Activated T-cell treated with anti-CD3 and anti-CD28 coated beads for 48 hours (primary cell): ENCODE results near the gene KRT82.
"Not testable (repeated sequence)": the region's sequence is repeated elsewhere in the genome, so short reads cannot be mapped to it uniquely, and the experiment has no call there.

Source experiments
- DNase-seq: peaks from one replicate; pipeline ENCODE4 v3.0.0-alpha.2; 2020; ENCODE audit warnings: low read depth

Gene KRT82

DNA sequence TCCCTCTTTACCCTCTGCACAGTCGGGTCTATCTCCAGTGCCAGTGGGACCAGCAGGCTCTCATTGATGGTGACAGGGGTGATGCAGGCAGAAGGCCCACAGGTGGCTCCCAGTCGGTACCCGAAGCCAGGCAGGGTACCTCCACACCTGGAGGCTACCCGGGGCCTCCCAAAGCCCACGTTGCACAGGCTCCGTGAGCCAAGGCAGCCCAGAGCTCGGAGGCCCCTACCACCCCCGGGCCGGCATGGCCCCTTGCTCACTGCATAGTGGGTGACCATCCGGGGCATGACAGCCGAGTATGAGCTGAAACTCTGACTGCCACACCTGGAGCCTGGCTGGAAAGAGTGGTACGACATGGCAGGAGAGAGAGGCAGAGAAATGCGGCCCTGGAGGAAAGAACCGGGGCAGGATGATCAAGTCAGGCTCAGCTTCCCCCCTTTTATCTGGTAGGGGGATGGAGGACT, at the start of gene KRT82:
Gene KRT82 (minus strand): TSS at position 414 of the 464 bp plus-strand sequence. CDS start 58 bp downstream, at position 356.
- no peak for DNase-seq

DNA sequence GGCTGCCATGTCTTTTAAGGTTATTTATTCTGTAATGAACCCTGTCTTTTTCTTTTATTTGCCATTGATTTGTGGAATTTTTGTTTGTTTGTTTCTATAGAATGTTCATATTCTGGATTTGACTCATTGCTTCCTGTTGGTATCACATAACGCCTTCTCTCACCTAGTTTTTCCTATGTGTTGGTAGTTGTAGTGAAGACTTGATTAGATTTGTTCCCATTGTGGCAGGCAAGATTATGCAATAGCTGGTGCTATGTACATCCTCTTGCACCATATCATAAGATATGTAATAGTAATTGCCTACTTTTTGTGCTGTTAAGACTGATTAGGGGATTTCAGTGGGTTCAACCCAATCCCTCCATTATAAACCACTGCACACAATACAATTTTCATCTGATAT, 49.7 kb upstream of the KRT82 start:
- DNase-seq, result no peak

DNA sequence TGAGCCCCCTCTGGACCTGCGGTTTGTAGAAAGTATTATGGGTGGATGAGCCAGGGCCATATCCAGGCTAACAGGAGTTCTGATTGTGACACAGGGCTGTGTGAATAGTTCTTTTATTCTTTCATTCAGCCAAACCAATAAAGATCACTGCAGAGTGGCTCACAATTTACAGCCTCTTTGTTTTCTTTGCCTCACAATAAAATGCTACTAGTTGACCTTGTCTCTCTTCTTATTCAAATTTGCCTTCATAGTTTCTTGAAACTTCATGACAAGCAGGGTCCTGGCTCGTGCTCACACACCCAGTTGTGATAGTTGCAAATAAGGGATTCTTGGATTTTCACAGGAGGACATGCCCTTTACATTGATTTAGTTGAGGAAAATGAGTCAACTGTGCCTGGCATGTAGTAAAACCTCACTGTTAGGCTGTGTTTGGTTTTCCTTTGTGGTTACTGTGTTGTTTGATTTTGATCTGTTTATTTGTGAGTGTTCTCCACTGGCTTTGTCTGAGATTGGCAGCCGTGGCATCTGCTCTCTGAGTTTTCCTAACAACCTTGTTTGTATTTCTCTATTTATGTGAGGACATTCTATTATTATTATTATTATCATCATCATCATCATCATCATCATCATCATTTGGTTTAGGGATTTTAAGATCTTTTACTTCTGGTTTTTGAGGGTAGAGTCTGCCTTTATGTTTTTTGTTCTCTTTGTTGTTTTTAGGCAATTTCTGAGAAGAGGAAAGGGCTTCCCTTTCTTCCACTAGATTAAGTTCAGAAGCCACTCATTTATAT, 48.5 kb upstream of the KRT82 start:
- no peak for DNase-seq

DNA sequence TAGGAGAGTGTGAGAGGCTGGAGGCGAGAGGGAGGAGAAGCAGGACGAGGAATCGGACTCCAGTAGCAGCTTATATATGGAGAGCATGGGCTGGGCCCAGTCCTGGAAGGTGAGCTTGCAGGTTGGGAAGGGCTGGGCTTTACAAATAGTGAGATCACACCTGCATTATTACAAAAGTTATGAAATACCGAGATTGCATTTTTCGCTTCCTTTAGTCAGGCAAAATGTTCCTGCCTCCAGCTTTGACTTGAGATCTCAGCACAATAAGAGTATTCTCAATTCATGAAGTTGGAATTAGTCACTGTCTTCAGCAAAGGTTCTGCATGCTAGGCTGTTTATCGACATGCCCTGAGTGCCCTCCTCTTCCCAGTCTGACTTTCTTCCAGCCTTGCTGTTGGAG, 46.0 kb upstream of the KRT82 start, which contains the start of gene KRT6B:
Gene KRT6B (minus strand): TSS at position 46 of the 400 bp plus-strand sequence. CDS start 68 bp downstream, outside the sequence.
- no peak for DNase-seq

DNA sequence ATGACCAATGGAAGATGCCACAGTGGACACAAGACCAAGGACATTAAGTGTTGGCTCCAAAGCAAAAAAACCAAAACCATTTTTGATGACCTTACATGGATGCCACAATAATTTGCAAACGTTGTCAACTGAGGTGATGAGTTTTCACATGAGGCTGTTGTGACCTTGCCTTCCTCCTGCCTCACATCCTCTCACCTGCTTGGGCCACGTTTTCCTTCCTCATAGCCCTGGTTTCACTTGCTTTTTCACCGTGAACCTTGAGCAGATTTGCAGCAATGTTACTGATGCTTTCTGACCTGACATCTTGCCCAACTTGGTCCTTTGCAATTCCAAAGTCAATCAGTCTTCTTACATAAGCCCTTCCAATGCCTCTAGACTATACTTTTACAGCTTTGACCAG, 42.1 kb upstream of the KRT82 start:
- DNase-seq, result no peak

- DNase-seq, result not testable (repeated sequence)
Observed at GRCh38 chr12:52447196-52447595, 41.1 kb upstream of the KRT82 start.

DNA sequence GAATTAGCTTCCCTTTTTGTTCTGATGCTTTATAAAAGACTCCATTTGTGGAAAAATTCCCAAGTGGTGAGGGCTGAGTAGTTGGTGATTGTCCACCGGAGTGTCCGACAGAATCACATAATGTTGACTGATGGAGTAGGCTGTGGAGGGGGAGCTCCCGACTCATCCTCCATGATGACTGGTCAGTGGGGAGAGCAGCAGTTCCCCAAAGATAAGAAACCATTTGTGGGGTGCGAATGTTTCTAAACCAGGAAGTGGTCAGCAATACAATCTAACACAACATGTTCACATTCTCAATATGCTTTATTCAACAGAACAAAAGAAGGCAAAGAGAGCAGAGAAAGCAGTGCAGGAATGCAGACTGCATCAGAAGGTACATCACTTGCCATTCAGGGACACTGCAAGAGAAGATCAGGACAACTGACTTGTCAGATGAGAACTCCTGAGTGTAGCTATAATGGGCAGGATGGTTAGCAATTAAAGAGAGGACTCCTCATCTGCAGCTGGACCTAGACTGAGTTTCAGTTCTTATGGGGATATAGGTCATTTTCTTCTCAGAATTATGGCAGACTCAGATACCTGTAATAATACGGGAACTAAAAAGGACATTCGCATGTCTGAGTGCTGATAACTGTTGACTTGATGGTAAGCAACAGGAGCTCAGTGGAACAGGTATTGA, 40.4 kb upstream of the KRT82 start:
- DNase-seq, result no peak

- DNase-seq, result no peak
Observed at GRCh38 chr12:52445876-52446275, 39.7 kb upstream of the KRT82 start.

GRCh38 chr12:52444647-52445595, 38.8 kb upstream of the KRT82 start:
- no peak for DNase-seq

- DNase-seq, result no peak
Observed at GRCh38 chr12:52443966-52444365, 37.8 kb upstream of the KRT82 start.

- DNase-seq, result no peak
Observed at GRCh38 chr12:52442600-52443061, 36.5 kb upstream of the KRT82 start.

DNA sequence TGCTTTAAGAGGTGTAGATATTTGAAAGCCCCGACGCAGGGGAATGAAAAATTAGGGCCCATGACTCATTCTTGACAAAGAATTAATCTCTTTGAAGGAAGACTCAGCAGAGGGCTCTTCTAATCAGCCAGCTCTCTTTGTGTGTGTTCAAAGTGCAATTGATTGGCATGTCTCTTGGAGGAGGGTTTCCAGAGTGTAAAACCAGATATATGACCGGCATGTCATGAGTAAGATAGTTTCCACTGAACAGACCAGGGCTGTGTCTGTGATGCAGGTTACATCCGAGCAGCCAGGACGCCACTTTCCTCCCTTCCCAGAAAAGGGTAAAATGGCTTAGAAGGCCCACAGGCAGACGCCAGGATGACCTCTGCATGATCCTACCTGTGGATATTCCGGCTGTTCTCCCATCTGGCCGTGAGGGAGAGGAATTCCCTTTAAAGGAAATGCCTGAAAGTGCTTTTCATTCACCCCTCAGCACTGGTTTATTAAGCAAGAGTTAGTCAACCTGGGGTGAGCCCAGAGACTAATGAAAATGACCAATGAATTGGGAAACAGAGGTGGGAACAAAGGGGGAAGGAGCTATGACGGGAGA, 35.3 kb upstream of the KRT82 start:
- DNase-seq, result no peak

- no peak for DNase-seq
Observed at GRCh38 chr12:52440821-52441319, 34.7 kb upstream of the KRT82 start.

DNA sequence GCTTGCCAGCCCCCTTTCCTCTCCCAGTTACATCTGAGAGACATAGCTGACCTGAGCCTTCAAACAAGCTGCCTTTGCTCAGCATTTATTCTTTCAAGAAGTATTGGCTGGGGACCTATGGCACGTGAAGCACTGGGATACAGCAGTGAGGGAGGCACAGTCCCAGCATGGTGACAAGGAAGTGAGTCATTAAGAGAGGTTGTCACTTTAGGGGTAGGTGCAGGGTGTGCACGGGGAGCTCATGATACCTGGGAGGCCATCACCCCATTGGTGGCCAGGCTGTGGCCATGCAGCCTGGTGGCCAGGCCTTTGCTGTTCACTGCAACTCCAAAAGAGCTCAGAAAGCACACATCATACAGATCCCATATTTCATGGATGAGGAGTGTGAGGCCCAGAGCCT, 33.7 kb upstream of the KRT82 start:
- DNase-seq, result no peak

- DNase-seq, result no peak
Observed at GRCh38 chr12:52439420-52439819, 33.3 kb upstream of the KRT82 start.

GRCh38 chr12:52438305-52439301, 32.5 kb upstream of the KRT82 start:
- DNase-seq, result no peak

GRCh38 chr12:52437508-52437907, 31.4 kb upstream of the KRT82 start:
- no peak for DNase-seq

DNA sequence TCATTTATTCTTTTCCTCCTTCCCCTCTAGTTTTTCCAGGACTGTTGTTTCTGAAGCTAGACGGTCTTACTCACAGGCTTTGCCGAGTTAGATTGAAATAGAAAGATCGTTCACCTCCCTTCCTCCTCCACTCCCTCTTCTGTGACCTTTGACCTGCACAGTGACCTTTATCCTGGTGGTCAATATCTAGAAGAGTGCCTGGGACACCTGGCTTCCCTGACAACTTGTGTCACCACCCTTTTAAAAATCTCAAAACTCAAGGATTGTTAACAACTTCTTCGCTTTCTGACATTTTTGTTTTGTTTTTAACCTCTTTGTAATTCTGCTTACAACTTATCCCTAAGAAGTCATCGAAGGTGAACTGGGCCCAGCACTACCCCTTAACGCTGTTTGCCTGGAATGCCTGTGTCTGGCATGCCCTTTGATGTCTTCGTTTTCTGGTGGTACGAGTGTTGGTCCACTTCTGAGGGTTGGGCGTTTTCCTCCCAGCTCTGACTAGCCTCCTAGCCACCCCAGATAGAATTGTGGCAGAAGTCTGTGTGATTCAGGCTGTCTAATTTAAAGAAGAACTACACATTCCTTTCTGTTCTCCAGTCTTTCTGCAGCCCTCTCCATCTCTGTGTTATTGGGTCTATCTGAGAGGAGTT, 30.8 kb upstream of the KRT82 start:
- DNase-seq, result no peak

DNA sequence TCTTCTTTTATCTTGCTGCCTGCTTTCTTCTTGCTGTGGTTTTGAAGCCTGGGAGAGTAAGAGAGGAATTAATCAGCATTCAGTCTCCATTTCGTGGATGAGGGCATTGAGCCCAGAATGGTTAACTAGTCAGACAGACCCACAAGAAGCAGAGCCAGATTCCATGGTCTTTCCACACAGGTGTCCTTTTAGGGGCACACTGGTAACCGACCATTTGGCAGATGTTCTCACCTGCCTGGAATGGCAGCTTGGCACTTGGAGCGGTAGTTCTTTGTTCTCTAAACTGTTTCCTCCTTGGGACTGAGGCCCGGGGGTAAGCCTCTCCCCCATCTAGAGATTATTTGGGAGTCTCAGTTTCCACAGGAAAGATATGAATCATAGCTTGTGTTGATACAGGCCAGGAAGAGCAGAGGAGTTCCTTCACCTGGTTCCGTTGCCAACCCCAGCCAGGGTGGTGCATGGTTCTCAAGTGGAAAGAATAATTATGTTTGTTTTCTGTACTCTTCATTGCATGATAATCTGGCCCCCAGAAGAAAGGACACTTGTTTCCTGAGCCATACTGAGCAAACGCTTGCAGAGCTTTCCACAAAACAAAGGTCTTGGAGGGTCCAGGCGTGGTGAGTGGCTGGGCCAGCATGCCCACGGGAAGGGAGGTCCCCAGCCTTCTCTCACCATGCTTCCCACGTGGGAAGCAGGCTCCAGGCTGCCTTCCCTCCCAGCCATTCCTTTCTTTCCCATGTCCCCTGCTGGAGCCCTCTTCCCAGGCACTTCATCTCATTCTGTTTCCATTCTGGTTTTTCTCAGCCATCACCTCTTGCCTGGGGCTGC, 30.1 kb upstream of the KRT82 start:
- DNase-seq, result no peak
